SKM-1 (cell line): Measurements from ENCODE around the gene PPP2CA.
"Not testable (repeated sequence)": the region's sequence is repeated elsewhere in the genome, so short reads cannot be mapped to it uniquely, and the experiment has no call there.

Source experiments
- DNase-seq: peaks from one replicate; lab custom pipeline; 2025; ENCODE audit not compliant: unreplicated experiment; lab: John Stamatoyannopoulos, UW

The PPP2CA gene

GRCh38 chr5:134203630-134204029 lies 22.2 kb downstream of the PPP2CA start:
- DNase-seq: no peak

GRCh38 chr5:134195666-134196065 lies 30.2 kb downstream of the PPP2CA start:
- DNase-seq: no peak

GRCh38 chr5:134189031-134189430 lies 36.8 kb downstream of the PPP2CA start:
- DNase-seq: no peak

- DNase-seq: no peak
Observed at GRCh38 chr5:134188092-134188491, 37.8 kb downstream of the PPP2CA start.

GRCh38 chr5:134184155-134185135 lies 41.4 kb downstream of the PPP2CA start:
- DNase-seq: peak; percentile 55

GRCh38 chr5:134183481-134183880 lies 42.4 kb downstream of the PPP2CA start:
- no peak for DNase-seq

GRCh38 chr5:134178096-134178419 lies 47.8 kb downstream of the PPP2CA start:
- DNase-seq: no peak

- no peak for DNase-seq
Observed at GRCh38 chr5:134177369-134178095, 48.3 kb downstream of the PPP2CA start.

- peak; percentile 81 for DNase-seq
Observed at GRCh38 chr5:134176511-134177368, 49.1 kb downstream of the PPP2CA start, which contains the start of gene SKP1. SKP1 (minus strand) TSS chr5:134176950; CDS start chr5:134174022, 2,928 bp downstream.

GRCh38 chr5:134175921-134176510 lies 49.9 kb downstream of the PPP2CA start:
- DNase-seq: no peak

GRCh38 chr5:134174841-134175839 lies 50.7 kb downstream of the PPP2CA start:
- DNase-seq: no peak

GRCh38 chr5:134171972-134172371 lies 53.9 kb downstream of the PPP2CA start:
- no peak for DNase-seq

GRCh38 chr5:134162592-134162991 lies 63.3 kb downstream of the PPP2CA start:
- no peak for DNase-seq

GRCh38 chr5:134161513-134162395 lies 64.1 kb downstream of the PPP2CA start:
- DNase-seq: no peak

- no peak for DNase-seq
Observed at GRCh38 chr5:134153657-134154056, 72.2 kb downstream of the PPP2CA start.

- no peak for DNase-seq
Observed at GRCh38 chr5:134153241-134153640, 72.6 kb downstream of the PPP2CA start.

- DNase-seq: not testable (repeated sequence)
Observed at GRCh38 chr5:134152173-134152832, 73.6 kb downstream of the PPP2CA start.

GRCh38 chr5:134151723-134152122 lies 74.2 kb downstream of the PPP2CA start:
- DNase-seq: no peak
